Heart left ventricle (tissue), 13 donors: Measurements from ENCODE around the gene GLRA1.

Experiments used
- POLR2A ChIP-seq, 2 donors: fragments of 450-650 bp; IDR thresholded peaks; one replicate each; pipeline ENCODE4 v1.6.1; 2017; ENCODE audit warnings: antibody characterized with exemption in 2 of 2, mild to moderate bottlenecking in 2 of 2, moderate library complexity in 2 of 2
- TF ChIP-seq, protein P1 (sequence below), 12 donors: fragments of 200-600 bp; sonication (generic) in 4 of 12; IDR thresholded peaks; one replicate each; pipeline versions ENCODE4 v1.5.0 to v1.8.0; 2018 to 2022; ENCODE audit warnings: antibody characterized with exemption in 12 of 12, mild to moderate bottlenecking in 5 of 12
- donor health status: ischemic (EF 13 %, LVEDD 7.1; RV severe dilation, severe dysfunction).
- donor health status: DM: no; HTN: yes; CAD: no.
- donor health status: DM: no; HTN: no; CAD: no.
- donor health status: ischemic (EF 25% LVEDD 6.9; RV normal size, moderate dysfunction).
- donor health status: ischemic (EF 25% LVEDD 5.7; RV mildly dilated, moderate dysfunction).
- donor health status: ischemic (EF 35%, LVEDD 5.7; RV mildly dilated, moderate dysfunction).
- donor health status: nonischemic (EF 11% LVEDD 7.7; RV severe dilation, severe dysfunction).
- donor health status: DM: yes; HTN: yes; CAD: no.
- donor health status: PGD.
- donor health status: ischemic (EF 29% LVEDD 5.4; RV normal size, mild dysfunction).
- donor health status: nonischemic (EF 23%, LVEDD 6.1; RV moderate dilation, normal function).

DNA sequence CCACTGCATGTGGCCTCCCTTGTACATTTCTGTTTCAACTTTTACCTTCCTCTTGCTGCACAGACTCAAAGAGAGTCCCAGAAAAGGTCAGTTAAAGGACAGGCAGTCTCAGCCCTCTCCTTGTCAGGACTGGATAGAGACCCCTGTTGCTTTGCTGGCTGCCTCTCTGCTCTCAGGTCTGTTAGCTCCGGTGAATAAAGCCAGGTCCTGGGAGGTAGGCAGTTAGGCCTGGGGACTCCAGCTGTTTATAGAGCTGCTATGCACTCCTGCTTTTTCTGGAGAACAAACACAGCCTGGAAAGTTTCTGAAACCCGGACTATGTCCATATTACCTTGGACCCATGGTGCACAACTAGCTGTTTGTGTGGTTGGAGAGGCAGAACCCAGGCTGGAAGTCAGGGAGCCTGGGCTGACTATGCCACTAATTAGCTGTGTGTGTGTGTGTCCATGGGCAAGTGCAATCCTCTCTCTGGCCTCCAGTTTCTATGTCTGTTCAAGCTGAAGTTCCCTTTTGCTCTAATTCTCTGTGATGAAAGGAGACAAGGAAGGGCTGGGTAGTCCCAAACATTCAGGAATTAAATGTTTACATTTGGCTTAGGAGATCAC is 42.9 kb downstream of the GLRA1 start:
- TF ChIP-seq, protein P1, sequence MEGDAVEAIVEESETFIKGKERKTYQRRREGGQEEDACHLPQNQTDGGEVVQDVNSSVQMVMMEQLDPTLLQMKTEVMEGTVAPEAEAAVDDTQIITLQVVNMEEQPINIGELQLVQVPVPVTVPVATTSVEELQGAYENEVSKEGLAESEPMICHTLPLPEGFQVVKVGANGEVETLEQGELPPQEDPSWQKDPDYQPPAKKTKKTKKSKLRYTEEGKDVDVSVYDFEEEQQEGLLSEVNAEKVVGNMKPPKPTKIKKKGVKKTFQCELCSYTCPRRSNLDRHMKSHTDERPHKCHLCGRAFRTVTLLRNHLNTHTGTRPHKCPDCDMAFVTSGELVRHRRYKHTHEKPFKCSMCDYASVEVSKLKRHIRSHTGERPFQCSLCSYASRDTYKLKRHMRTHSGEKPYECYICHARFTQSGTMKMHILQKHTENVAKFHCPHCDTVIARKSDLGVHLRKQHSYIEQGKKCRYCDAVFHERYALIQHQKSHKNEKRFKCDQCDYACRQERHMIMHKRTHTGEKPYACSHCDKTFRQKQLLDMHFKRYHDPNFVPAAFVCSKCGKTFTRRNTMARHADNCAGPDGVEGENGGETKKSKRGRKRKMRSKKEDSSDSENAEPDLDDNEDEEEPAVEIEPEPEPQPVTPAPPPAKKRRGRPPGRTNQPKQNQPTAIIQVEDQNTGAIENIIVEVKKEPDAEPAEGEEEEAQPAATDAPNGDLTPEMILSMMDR (IDR thresholded peaks at IDR 0.05), result no peak
- no peak for TF ChIP-seq POLR2A (IDR thresholded peaks at IDR 0.05)
